ENCODE measurements around the gene GMDS. TPM values are rescaled to one million over a fixed set of nuclear protein-coding genes. Genes with fewer than 3 reads are reported as not detected.

The GMDS gene
- total RNA-seq, 2 donors from 2014 or later, result 25.4 to 29.5 TPM

DNA sequence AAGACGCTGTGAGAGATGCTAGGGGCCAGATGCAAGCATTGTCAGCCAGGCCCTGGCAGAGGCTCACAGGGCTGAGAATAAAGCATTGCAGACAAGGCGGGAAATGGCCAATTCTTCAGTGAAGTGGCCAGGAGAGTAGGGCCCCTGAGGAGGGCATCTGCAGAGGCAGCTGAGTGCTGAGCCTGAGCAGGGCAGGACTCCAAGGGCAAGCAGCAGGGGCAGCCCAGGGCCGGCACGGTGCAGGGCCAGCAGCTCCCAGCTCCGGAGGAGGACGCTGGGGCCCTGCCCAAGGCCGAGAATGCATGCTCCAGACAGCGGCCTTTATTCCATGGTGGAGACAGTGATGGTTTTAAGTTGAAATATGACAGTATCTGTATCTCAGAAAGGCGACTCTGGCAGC lies 330.2 kb downstream of the GMDS start:
- DNase-seq, result no peak
- Mint-ChIP-seq H3K9me3 (no peaks in the 10 kb centered on the region), H3K4me3 (no peak overlapping the region), H3K36me3 (ENCODE audit: low read depth) (peaks cover 3% of the 10 kb centered on the region), H3K27ac (no peak overlapping the region), H3K4me1 (peaks cover 5% of the 10 kb centered on the region), H3K27me3 (ENCODE audit: insufficient read depth) (no peaks in the 10 kb centered on the region)
- Histone ChIP-seq H3K36me3 (ENCODE audit: control insufficient read depth, insufficient read depth, low read length) (no peaks in the 10 kb centered on the region), H3K4me1 (ENCODE audit: control insufficient read depth, insufficient read depth, low read length) (no peaks in the 10 kb centered on the region), H3K27me3 (ENCODE audit: control insufficient read depth, insufficient read depth, low read length, poor library complexity, severe bottlenecking) (no peaks in the 10 kb centered on the region), H3K4me3 (ENCODE audit: low read length) (no peak overlapping the region), H3K27ac (ENCODE audit: low read depth, low read length) (no peak overlapping the region), H3K9ac (ENCODE audit: extremely low read depth, low read length, poor library complexity, severe bottlenecking) (no peak overlapping the region), H3K9me3 (ENCODE audit: control insufficient read depth, low read length) (no peaks in the 10 kb centered on the region)
- no peak for TF ChIP-seq CTCF (conservative IDR thresholded peaks at IDR 0.05)
- 91 to 100% methylated on average over 2 to 9 of the region's 9 CpGs for WGBS, 2 experiments (ENCODE audit: insufficient coverage in 1 of 2, insufficient read length in 1 of 2)

DNA sequence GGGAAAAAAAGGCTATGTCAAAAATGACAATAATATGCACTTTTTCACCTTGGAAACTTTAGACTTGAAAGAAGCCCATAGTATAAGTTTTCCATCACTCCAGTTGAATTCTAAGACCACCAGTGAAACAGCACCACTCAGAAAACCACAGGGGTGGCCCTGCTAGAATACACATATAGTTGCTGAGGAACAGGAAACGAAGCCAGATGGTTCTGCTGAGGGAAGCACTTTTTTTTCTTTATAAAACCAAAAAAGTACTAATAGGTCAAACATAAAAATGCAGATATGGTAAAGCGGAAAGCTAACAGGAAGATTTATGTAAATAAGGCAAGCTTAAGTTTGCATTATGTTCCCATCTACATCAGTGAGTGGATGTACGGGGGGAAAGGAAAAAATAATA lies 331.8 kb downstream of the GMDS start:
- Mint-ChIP-seq H3K9me3 (no peaks in the 10 kb centered on the region), H3K4me3 (no peak overlapping the region), H3K27ac (no peak overlapping the region), H3K27me3 (ENCODE audit: insufficient read depth) (no peaks in the 10 kb centered on the region), H3K36me3 (ENCODE audit: low read depth) (peaks cover 3% of the 10 kb centered on the region), H3K4me1 (peaks cover 12% of the 10 kb centered on the region)
- Histone ChIP-seq H3K27ac (ENCODE audit: low read depth, low read length) (no peak overlapping the region), H3K36me3 (ENCODE audit: control insufficient read depth, insufficient read depth, low read length) (no peaks in the 10 kb centered on the region), H3K27me3 (ENCODE audit: control insufficient read depth, insufficient read depth, low read length, poor library complexity, severe bottlenecking) (no peaks in the 10 kb centered on the region), H3K4me3 (ENCODE audit: low read length) (no peak overlapping the region), H3K9me3 (ENCODE audit: control insufficient read depth, low read length) (no peaks in the 10 kb centered on the region), H3K4me1 (ENCODE audit: control insufficient read depth, insufficient read depth, low read length) (no peaks in the 10 kb centered on the region), H3K9ac (ENCODE audit: extremely low read depth, low read length, poor library complexity, severe bottlenecking) (no peak overlapping the region)
- WGBS, 2 experiments (ENCODE audit: insufficient coverage in 1 of 2, insufficient read length in 1 of 2), result 100% methylated on average over 2 of the region's 3 CpGs; no CpG with 5 or more reads in 1 of the 2 experiments
- DNase-seq, result no peak
- no peak for TF ChIP-seq CTCF (conservative IDR thresholded peaks at IDR 0.05)

DNA sequence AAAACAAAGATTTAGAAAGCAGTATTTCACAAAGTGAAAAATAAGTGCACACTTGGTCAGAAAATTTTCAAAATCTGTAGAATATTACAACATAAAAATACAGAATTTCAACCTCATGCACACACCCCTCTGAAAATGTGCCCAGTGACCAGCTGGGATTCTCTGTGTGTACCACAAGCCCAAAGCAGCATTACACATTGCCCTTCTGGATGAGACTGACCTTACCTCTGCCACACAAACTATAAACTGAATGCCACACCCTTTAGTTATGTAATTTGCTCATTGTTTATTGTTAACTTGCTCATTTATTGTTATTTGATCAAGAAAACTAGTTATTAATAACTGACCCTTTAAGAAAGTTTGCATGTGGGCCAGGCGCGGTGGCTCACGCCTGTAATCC lies 332.7 kb downstream of the GMDS start:
- H3K27me3 ChIP-seq (ENCODE audit: control insufficient read depth, insufficient read depth, low read length, poor library complexity, severe bottlenecking), result no peaks in the 10 kb centered on the region
- whole genome bisulfite sequencing, 2 experiments (ENCODE audit: insufficient coverage in 1 of 2, insufficient read length in 1 of 2), result 90% methylated on average over 2 of the region's 3 CpGs; no CpG with 5 or more reads in 1 of the 2 experiments
- H3K9me3 ChIP-seq (ENCODE audit: control insufficient read depth, low read length), result no peaks in the 10 kb centered on the region
- no peak overlapping the region for H3K27ac Mint-ChIP-seq
- no peak overlapping the region for H3K27ac ChIP-seq (ENCODE audit: low read depth, low read length)
- no peaks in the 10 kb centered on the region for H3K36me3 ChIP-seq (ENCODE audit: control insufficient read depth, insufficient read depth, low read length)
- no peak overlapping the region for H3K9ac ChIP-seq (ENCODE audit: extremely low read depth, low read length, poor library complexity, severe bottlenecking)
- H3K36me3 Mint-ChIP-seq (ENCODE audit: low read depth), result peaks cover 3% of the 10 kb centered on the region
- no peaks in the 10 kb centered on the region for H3K9me3 Mint-ChIP-seq
- H3K4me3 Mint-ChIP-seq, result no peak overlapping the region
- H3K27me3 Mint-ChIP-seq (ENCODE audit: insufficient read depth), result no peaks in the 10 kb centered on the region
- DNase-seq, result no peak
- H3K4me1 Mint-ChIP-seq, result peaks cover 12% of the 10 kb centered on the region
- no peak overlapping the region for H3K4me3 ChIP-seq (ENCODE audit: low read length)
- no peaks in the 10 kb centered on the region for H3K4me1 ChIP-seq (ENCODE audit: control insufficient read depth, insufficient read depth, low read length)
- no peak for TF ChIP-seq CTCF (conservative IDR thresholded peaks at IDR 0.05)

All from endodermal cell (in vitro differentiated cells).